SHP77 (cell line): ENCODE results near the gene DNAH6.
"Not testable (repeated sequence)": the region's sequence is repeated elsewhere in the genome, so short reads cannot be mapped to it uniquely, and the experiment has no call there.

Experiments used
- DNase-seq, 2 experiments: peaks; one replicate each; lab custom pipeline; 2025; lab: John Stamatoyannopoulos, UW

DNAH6 gene

DNA sequence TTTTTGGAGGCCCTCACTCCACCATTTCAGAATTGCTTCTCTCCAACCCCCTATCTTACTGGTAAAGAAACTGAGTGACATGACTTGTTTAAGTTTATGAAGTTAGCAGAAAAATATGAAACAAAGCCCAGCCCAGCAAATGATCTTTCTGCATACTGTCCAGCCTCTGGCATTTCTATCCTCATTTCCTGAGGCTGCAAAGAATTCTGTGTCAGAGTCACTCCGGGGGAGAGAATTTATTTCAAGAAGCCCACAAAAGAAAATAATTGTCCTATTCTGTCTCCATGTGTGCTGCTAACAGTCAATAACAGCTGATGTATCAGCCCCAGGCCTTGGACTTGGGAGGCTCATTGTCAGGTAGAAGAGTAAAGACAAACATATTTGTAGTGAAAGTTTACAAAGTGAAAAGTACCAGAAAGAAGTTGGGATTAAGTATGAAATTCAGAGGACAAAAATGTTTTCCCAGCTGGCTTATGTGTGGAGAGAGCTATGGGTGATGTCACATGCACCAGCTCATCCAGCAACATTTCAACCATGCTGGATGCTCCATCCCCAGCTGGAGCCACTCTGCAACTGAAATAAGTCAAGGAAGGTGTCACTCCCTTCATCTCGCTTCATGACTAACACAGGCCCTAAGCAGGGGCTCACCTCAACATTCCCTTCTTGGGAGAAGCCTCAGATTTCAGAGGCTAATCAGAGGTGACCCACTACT is 322.3 kb downstream of the DNAH6 start:
- DNase-seq: no peak

DNA sequence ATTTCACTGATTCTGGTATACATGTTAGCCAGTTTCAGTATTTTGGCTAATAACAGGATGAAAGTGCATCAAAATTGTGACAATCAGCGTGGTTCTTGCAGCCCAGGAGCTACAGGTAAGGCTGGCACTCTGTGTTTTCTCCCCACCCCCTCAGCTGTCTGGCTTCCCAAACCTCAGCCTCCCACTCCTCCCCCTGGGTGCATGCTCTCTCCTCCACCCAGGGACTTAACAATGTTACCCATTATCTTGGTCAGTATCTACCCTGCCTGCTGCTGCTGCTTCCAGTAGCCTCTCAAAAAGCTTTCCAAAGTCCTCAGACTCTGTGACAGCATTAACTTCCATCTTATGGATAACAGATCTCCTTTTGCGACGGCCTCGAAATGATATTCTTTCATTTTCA is 323.6 kb downstream of the DNAH6 start:
- DNase-seq: no peak

DNA sequence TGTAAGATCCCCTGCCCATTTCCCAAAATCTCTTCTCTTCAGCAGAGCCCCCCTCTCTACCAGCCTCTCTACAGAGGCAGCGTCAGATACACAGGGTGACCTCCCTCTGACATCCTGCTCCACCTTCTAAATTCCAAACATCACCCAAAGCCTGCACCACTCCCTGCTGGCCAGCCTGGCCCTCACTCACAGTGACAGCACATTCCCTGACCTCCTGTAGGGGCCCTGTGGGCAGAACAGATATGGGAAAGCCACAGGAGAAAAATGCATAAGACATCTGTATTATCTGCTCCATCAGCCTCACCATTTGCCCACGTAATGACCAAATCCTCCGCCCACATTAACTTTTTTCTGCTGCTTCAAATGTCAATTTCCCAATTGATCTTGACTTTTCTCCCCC is 324.0 kb downstream of the DNAH6 start:
- DNase-seq: no peak

DNA sequence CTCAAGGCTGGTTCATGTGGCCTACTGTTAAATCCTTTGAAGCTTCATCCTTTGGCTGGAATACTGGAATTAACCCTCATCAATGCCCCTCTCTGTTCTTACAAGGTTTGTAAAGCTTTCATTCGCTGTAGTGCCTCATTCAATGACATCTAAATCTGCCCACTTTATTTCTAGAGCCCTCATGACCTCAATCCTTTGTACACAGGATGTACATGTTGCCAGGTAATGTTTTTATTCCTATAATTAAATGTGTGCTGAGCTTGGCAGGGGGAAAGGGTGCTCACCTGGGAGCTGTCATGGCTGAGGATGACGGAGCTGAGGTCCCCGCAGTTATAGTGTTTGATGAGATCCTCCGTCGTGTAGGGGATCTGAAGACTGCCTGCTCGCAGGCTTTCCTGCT is 325.3 kb downstream of the DNAH6 start:
- no peak for DNase-seq

DNA sequence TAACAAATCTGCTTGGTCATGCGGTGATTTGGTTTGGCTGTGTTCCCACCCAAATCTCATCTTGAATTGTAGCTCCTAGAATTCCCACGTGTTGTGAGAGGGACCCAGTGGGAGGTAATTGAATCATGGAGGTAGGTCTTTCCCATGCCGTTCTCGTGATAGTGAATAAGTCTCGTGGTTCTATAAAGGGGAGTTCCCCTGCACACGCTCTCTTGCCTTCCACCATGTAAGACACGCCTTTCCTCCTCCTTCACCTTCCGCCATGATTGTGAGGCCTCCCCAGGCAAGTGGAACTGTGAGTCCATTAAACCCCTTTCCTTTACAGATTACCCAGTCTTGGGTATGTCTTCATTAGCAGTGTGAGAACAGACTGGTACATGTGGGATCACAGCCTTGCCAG is 327.8 kb downstream of the DNAH6 start:
- DNase-seq: no peak

DNA sequence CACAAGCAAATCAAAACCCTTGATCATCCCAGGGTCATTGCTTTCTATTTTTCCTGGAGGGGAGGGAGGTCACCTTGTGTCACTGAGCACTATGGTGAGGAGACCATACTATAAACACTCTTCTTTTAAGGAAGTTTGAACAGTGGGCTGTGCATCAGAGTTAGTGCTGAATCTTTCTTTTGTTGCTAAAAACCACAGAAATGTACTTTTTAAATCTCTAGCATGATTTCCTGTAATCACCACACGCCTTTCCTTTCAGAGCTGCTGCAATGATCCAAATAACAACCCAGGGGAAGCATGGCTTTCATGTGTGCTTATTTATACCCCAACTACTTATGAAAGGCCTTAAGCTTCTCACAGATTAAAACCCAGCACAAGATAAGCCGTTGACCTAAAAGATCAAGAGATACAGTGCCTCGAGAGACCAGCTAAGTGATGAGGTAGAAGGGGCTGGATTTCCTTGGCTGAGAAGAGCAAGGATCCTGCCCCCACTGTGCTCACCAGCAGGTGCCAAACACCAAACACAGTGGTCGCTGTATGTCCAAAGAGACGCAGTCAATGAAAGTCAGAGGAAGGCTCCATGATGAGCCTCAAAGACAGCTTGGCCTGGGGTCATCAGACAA is 329.9 kb downstream of the DNAH6 start:
- no peak for DNase-seq

DNA sequence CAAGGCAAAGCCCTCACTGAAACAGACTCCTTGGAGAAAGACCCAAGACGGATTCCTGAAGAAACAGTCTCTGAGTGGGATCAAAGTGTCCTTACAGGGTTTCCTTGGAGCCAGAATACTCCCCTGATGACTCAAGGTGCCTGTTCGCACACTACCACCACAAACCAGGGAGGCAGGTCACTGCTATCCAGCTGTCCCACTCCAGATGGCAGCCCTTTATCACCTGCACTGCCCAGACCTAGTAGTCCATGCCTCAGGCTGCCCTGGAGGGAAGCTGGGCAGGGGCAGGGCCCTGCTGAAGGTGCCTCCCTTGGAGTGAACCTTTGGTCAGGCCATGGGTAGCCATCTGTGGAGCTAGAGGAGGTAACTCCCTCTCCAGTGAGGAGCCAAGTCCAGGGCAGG is 330.4 kb downstream of the DNAH6 start:
- no peak for DNase-seq

DNA sequence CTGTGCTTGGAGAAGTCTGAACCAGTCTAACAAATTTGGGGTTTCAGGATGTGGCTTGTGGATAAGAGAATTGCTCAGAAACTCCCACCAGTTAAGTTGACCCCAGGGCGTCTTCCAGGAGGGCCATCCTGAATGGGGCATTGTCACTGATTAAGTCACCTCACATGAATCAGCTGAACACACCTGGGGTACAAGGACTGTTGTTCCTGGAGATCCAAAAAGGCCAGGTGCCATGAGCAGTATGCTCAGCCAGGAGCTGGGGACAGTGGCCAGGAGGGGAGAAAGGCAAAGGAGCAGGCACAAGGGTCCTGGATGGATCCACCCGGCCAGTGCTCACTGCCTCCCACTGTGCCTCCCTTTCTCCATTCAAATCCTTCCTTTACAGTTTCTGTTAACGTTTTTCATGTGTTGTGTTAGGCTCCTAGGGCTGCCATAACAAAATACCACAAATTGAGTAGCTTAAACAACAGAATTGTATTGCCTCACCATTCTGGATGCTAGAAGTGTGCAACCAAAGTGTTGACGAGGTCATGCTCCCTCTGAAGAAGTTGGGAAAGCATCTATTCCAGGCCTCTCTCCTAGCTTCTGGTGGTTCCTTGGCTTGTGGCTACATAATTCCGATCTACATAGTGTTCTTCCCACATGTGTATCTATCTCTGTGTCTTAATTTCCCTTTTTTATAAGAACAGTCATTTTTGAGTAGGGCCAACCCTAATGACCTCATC is 331.2 kb downstream of the DNAH6 start:
- no peak for DNase-seq

DNA sequence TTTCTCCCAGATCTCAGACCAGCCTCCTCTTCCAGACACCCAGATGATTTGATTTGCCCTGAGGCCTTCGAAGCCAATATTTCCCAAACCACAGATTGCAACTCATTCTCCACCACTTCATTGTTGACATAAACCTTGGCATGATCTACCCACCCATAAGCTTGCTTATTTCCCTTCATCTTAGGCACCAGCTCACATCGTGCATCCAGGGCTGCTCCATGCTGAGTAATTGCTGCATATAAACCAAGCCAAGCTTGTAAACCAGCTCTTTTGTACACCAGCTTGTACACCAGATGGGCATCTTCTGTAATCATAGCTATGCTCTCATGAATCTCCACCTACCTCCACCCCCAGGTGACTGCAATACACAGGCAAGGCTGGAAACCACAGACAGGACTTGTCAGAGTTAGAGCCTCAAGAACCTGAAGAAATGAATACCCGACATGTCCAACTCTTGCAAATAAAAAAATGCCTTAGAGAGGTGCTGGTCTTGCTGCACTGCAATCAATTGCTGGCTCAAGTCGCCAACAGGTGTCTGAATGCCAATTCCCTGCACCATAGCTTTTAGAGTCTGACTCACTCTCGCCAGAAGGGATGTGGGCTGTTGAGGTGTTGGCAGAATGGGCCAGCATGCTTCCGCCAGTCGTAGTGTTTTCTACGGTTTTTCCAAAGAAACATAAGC is 333.1 kb downstream of the DNAH6 start:
- no peak for DNase-seq

DNA sequence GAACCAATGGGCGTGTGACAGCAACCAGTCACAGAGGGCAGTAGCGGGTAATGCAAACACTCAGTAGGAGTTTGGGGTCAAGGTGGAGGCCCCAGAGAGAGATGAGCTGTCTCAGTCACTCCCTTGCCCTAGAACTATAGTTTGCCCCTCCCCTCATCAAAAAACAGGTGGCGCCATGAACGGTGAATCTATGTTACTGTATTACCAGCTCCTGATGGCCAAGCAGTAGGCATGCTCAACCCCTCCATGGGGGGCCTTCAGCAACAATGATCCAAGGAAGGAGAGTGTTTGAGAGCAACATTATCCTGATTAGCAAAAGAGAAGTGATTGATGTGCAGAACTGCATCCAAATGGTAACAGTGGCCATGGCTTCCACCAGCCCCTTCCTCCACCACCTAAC is 334.2 kb downstream of the DNAH6 start:
- DNase-seq: no peak

DNA sequence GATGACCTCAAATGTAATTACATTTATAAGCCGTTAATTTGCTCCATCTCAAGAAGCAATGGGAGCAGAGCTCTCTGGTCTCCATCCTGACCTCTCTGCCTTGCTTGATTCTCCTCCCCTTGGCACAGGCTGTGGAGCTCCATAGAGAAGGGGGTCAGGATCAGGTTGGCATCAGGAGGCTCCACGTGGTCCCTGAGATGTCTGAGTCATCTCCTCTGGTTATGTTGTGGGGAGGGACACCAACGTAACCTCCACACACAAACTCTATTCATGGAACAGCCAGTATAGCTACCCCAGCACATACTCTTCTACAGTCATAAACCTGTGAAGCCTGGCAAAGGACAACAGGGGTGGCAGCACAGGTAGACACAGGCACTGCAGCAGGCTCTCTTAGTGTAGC is 335.6 kb downstream of the DNAH6 start:
- DNase-seq: no peak

DNA sequence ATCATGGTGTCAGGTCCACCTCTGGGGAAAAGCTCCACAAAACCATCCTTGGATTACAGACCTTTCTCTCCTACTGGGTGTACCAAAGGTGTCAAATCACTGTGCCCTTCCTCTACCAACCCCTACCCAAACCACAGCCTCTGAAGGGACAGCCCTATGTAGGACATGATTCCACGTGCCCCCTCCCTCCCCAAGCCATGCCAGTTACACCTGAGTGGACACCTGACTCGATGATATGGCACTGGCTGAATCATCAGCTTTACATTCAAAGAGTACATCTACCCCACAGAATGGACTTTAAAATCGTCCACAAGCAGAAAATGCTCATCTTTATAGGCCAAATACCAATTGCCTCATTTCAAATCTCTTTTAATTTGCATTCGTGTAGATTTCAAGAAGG is 338.6 kb downstream of the DNAH6 start:
- DNase-seq: no peak

DNA sequence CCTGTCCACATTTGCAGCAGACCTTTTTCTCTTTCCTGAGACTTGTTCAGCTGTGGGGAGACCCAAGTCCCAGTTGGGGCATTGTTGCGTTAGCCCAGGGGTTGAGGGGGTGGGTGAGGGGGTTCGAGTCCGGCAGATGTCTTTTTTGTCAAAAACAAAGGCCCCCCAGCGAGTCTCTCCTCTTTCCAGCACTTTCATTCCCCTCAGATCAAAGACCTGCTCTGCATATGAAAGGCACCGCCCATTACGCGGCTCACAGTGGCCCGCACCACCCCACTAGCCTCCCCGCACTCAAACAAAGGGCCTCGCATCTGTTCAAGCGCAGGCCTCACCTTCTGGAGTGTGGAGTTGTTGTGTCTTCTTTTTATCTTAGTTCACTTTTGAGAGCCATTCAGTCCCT is 339.4 kb downstream of the DNAH6 start:
- no peak for DNase-seq

DNA sequence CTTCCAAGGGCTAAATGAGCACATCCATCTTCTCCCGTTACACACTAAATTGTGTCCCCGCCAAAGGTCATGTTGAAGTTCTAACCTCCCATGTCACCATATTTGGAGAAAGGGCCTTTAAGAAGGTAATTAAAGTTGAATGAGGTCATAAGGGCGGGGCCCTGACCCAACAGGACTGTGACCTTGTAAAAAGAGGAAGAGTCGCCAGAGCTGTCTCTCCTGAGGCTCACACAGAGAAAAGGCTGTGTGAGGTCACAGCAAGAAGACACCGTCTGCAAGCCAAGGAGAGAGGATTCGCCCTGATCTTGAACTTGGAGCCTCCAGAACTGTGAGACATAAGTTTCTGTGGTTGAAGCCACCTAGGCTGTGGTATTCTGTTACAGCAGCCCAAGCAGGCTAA is 340.5 kb downstream of the DNAH6 start:
- DNase-seq: no peak

DNA sequence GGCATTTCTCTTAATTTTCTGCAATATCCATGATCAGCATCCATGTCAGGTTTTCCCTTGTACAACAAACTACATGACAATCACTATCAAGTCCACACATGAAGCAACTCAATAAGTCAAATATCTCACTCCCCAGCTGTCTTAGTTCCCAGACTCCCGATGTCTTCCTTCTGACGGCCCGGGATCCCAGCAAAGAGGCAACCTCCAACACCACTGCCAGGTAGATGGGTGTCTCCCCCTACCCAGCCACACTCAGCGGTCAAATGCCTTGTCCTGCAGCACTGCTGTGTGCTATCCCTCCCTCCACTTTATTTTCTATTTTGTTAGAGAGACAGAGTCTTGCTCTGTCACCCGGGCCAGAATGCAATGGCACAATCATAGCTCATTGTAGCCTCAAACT is 341.3 kb downstream of the DNAH6 start:
- no peak for DNase-seq

DNA sequence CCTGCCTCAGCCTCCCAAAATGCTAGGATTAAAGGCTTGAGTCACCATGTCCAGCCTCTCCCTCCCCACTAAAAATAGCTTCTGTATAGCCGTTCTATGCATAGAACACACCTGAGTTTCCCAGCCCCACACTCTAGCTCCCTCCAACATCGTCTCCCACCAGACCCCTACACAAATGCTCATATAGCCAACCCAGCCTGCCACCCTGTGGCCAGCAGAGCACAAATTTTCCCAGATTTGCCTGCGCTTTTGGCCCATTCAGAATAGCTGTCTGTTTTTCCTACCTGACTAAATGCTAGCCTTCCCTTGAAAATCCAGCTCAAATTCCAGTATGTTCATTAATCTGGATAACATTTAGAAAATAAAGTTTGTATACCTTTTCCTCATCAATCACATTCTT is 341.8 kb downstream of the DNAH6 start:
- no peak for DNase-seq

DNA sequence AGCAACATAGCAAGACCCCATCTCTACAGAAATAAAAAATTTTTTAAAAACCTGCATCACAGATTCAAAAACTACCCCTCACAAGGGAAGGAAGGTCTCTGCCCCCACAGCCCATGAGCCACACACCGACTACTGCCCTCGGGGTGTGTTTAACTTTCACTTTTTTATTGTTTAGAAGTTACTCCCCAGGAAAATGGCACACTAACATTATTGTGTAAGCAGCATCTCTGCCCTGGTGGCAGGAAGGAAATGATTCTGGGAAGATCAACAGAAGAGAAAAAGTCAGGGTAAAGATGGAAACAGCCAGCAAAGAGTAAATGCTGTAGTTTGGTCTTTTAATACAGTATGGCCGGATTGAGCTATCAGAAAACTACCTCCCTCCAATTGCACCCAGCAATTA is 342.6 kb downstream of the DNAH6 start:
- no peak for DNase-seq

DNA sequence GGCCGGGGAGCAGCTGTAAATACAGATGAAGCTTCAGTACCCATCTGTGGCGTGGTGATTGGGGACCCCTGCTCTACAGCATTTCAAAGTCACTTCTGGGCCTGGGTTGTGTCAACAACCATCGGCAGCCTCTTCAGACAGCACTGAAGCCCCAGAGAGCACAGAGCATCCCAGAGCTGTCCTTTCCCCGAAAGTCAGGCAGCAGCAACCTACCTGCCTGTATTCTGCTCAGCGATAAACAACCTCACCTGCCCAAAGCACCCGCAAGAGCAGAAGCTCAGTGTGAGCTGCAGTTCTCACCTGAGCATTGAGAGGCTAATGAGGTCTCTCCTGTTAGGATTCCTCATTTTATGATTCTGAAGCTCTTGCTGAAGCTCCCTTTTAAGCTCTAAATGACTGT is 345.2 kb downstream of the DNAH6 start:
- DNase-seq: no peak

DNA sequence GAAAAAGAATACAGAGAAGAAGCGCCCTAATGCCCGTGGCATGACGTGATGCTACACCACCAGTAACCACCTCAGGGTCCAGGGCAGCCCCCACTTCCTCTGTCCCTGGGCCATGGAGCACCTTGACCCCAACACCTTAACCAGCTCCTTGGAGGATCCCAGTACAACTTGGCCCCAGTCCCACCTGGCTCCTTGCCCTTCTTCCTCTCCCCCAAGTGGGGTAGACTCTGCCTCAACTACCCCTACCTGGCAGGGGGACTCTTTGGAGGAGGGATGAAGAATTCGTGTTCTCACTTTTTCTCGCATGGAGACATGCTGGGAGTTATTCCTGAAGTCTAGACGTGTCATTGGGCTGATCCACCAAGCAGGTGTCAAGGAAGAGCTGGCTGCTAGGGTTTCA is 345.7 kb downstream of the DNAH6 start:
- DNase-seq: no peak

DNA sequence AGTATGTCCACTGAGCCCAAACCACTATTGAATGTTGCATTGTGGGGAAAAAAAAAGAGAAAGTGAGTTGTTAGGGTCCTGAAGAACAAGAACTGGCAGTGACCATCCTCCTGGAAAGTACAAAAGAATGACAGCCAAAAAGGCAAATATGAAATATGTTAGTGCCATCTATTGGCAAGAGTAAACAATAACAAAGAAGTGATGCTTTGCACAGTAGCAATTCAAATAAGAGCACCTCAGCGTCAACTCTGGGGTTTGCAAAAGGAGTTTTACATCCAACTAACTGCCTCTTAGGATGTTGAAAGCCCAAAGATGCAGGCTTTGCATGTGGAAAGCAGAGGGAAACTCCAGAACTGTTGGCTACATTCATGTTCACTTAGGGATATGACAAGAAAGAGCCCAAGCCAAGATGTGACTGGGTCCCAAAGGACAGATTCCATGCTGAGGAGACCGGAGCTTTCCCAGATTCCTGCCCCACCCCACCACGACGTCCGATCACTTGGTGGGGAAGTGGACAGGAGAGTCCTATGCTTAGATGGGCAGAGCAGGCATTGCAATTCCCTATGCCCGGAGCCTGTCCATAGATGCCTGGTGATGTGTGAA is 349.0 kb downstream of the DNAH6 start:
- DNase-seq: no peak

DNA sequence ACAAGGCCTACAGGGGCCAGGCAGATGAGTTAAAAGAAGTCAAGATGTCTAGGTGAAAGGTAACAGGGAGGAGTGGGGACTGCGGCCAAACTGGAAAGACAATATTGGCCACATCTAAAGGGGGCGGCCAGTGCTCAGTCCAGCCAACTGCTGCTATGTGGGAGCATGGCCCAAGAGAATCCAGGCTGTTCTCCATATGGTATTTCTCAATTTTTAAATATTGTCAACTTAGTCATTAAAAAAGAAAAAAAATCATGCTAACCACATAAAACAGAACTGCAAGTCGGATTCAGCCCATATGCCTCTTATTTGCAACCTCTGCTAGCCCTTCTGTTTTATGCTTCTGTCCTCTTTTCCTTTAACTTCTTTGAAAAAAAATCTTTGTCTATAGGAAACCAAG is 349.8 kb downstream of the DNAH6 start:
- DNase-seq: no peak

DNA sequence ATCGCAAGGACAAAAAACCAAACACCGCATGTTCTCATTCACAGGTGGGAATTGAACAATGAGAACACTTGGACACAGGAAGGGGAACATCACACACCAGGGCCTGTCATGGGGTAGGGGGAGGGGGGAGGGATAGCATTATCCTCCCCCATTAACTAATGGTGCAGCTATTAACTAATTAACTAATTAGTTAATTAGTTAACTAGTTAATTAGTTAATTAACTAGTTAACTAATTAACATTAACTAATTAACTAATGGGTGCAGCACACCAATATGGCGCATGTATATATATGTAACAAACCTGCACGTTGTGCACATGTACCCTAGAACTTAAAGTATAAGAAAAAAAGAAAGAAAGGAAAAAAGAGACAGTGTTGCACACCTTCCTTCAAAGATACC is 352.0 kb downstream of the DNAH6 start:
- DNase-seq: not testable (repeated sequence)
